OCI-LY7 (cell line): ENCODE measurements around the gene DGCR8.

Source experiments
- CTCF ChIP-seq: fragments of 200-600 bp; sonication (generic); conservative IDR thresholded peaks from 2 replicates; pipeline ENCODE4 v1.5.1; 2014; ENCODE audit warnings: mild to moderate bottlenecking, antibody characterized with exemption, low read length, moderate library complexity, mixed read lengths
- EZH2phosphoT487 ChIP-seq: fragments of 200-600 bp; sonication (generic); IDR thresholded peaks from 2 replicates; pipeline ENCODE4 v1.6.1; 2018; ENCODE audit warnings: low read depth, borderline replicate concordance, mild to moderate bottlenecking, mixed run types, antibody characterized with exemption, low read length, moderate library complexity, mixed read lengths

GRCh38 chr22:20158391-20159036 is 78.5 kb downstream of the DGCR8 start:
- TF ChIP-seq CTCF (no peak), EZH2phosphoT487 (no peak)
